ENCODE measurements around the gene KRTAP10-12. TPM values are rescaled to one million over a fixed set of nuclear protein-coding genes. Genes with fewer than 3 reads are reported as not detected.

KRTAP10-12 gene
- total RNA-seq, 1 experiment from 2014 or later = not detected

- intact Hi-C loops (cut with micrococcal nuclease) = no loop called here
- Mint-ChIP-seq H3K36me3 (ENCODE audit: insufficient read depth, unreplicated experiment) (peaks cover 6% of the 10 kb centered on the region), H3K4me1 (ENCODE audit: insufficient read depth, unreplicated experiment) (peaks cover 4% of the 10 kb centered on the region), H3K4me3 (ENCODE audit: unreplicated experiment) (no peak overlapping the region), H3K27ac (ENCODE audit: low read depth, unreplicated experiment) (no peak overlapping the region), H3K27me3 (ENCODE audit: insufficient read depth, unreplicated experiment) (peaks cover 79% of the 10 kb centered on the region), H3K9me3 (ENCODE audit: unreplicated experiment) (no peaks in the 10 kb centered on the region)
- POLR2A ChIA-PET = no interaction called here
- TF ChIP-seq CTCF (IDR thresholded peaks at IDR 0.05; ENCODE audit: unreplicated experiment) = no peak
- BruUV-seq (replicated peaks) = no TSS peak
- CTCF ChIA-PET = no interaction called here
- no peak for DNase-seq (ENCODE audit: unreplicated experiment)
Observed at GRCh38 chr21:44728716-44729115, 31.7 kb downstream of the KRTAP10-12 start.

GRCh38 chr21:44729336-44730027, 32.5 kb downstream of the KRTAP10-12 start:
- ChIA-PET POLR2A (no interaction called here), CTCF (interaction anchor here (0.6 to 1.8 kb wide), 2 partner anchors 13 to 146 kb away, joined by 3 to 4 read pairs; no protein-coding TSS in a partner anchor)
- Mint-ChIP-seq H3K36me3 (ENCODE audit: insufficient read depth, unreplicated experiment) (peaks cover 6% of the 10 kb centered on the region), H3K27ac (ENCODE audit: low read depth, unreplicated experiment) (no peak overlapping the region), H3K4me3 (ENCODE audit: unreplicated experiment) (no peak overlapping the region), H3K27me3 (ENCODE audit: insufficient read depth, unreplicated experiment) (peaks cover 71% of the 10 kb centered on the region), H3K4me1 (ENCODE audit: insufficient read depth, unreplicated experiment) (peaks cover 4% of the 10 kb centered on the region), H3K9me3 (ENCODE audit: unreplicated experiment) (no peaks in the 10 kb centered on the region)
- no peak for DNase-seq (ENCODE audit: unreplicated experiment)
- no TSS peak for BruUV-seq (replicated peaks)
- intact Hi-C loops (cut with micrococcal nuclease) = no loop called here
- no peak for TF ChIP-seq CTCF (IDR thresholded peaks at IDR 0.05; ENCODE audit: unreplicated experiment)

- H3K4me3 Mint-ChIP-seq (ENCODE audit: unreplicated experiment) = no peak overlapping the region
- H3K4me1 Mint-ChIP-seq (ENCODE audit: insufficient read depth, unreplicated experiment) = peaks cover 4% of the 10 kb centered on the region
- ChIA-PET CTCF (interaction anchor here (0.6 to 1.8 kb wide), 3 partner anchors 10 to 146 kb away, joined by 3 to 4 read pairs (median 3); no protein-coding TSS in a partner anchor), POLR2A (no interaction called here)
- no peak for TF ChIP-seq CTCF (IDR thresholded peaks at IDR 0.05; ENCODE audit: unreplicated experiment)
- BruUV-seq (replicated peaks) = no TSS peak
- H3K9me3 Mint-ChIP-seq (ENCODE audit: unreplicated experiment) = no peaks in the 10 kb centered on the region
- H3K27ac Mint-ChIP-seq (ENCODE audit: low read depth, unreplicated experiment) = no peak overlapping the region
- intact Hi-C loops (cut with micrococcal nuclease) = no loop called here
- DNase-seq (ENCODE audit: unreplicated experiment) = no peak
- H3K36me3 Mint-ChIP-seq (ENCODE audit: insufficient read depth, unreplicated experiment) = peaks cover 6% of the 10 kb centered on the region
- peaks cover 66% of the 10 kb centered on the region for H3K27me3 Mint-ChIP-seq (ENCODE audit: insufficient read depth, unreplicated experiment)
Observed at GRCh38 chr21:44730028-44730395, 33.0 kb downstream of the KRTAP10-12 start.

- no TSS peak for BruUV-seq (replicated peaks)
- peaks cover 4% of the 10 kb centered on the region for H3K4me1 Mint-ChIP-seq (ENCODE audit: insufficient read depth, unreplicated experiment)
- ChIA-PET POLR2A (no interaction called here), CTCF (interaction anchor here (1.0 to 1.8 kb wide), 4 partner anchors 11 to 221 kb away, joined by 3 to 6 read pairs (median 4); no protein-coding TSS in a partner anchor)
- no peaks in the 10 kb centered on the region for H3K9me3 Mint-ChIP-seq (ENCODE audit: unreplicated experiment)
- intact Hi-C loops (cut with micrococcal nuclease) = no loop called here
- DNase-seq (ENCODE audit: unreplicated experiment) = no peak
- peaks cover 55% of the 10 kb centered on the region for H3K27me3 Mint-ChIP-seq (ENCODE audit: insufficient read depth, unreplicated experiment)
- H3K36me3 Mint-ChIP-seq (ENCODE audit: insufficient read depth, unreplicated experiment) = peaks cover 6% of the 10 kb centered on the region
- no peak for TF ChIP-seq CTCF (IDR thresholded peaks at IDR 0.05; ENCODE audit: unreplicated experiment)
- H3K27ac Mint-ChIP-seq (ENCODE audit: low read depth, unreplicated experiment) = no peak overlapping the region
- no peak overlapping the region for H3K4me3 Mint-ChIP-seq (ENCODE audit: unreplicated experiment)
Observed at GRCh38 chr21:44730951-44731579, 34.1 kb downstream of the KRTAP10-12 start.

Data from MCF 10A (cell line).